Nephron (organoid): ENCODE results near the gene GORAB.

Experiments
- H3K27ac Mint-ChIP-seq, 3 experiments: 2 replicates each; pipeline ENCODE4 v1.8.0; 2020; ENCODE audit warnings: mixed read lengths in 3 of 3, mild to moderate bottlenecking in 2 of 3, moderate library complexity in 1 of 3
- H3K27me3 Mint-ChIP-seq: 2 replicates; pipeline ENCODE4 v1.8.0; 2021; ENCODE audit warnings: low read depth, mild to moderate bottlenecking, moderate library complexity, mixed read lengths
- H3K36me3 Mint-ChIP-seq: 2 replicates; pipeline ENCODE4 v1.8.0; 2020; ENCODE audit warnings: low read depth, mixed read lengths
- H3K4me1 Mint-ChIP-seq: 2 replicates; pipeline ENCODE4 v1.8.0; 2020; ENCODE audit warnings: mixed read lengths
- H3K4me3 Mint-ChIP-seq, 3 experiments: 2 replicates each; pipeline ENCODE4 v1.8.0; 2020; ENCODE audit warnings: mild to moderate bottlenecking in 3 of 3, mixed read lengths in 3 of 3, moderate library complexity in 2 of 3
- H3K9me3 Mint-ChIP-seq: 2 replicates; pipeline ENCODE4 v1.8.0; 2020; ENCODE audit warnings: mixed read lengths
- CTCF ChIP-seq, 3 experiments: fragments of 200-600 bp; sonication (generic); IDR thresholded peaks; one replicate each; pipeline ENCODE4 v1.5.0; 2021; ENCODE audit warnings: antibody characterized with exemption in 3 of 3; ENCODE audit not compliant: unreplicated experiment in 3 of 3

The GORAB gene

GRCh38 chr1:170580636-170581440 lies 48.9 kb downstream of the GORAB start:
- Mint-ChIP-seq H3K4me1 (peaks cover 3% of the 10 kb centered on the region), H3K9me3 (no peaks in the 10 kb centered on the region), H3K36me3 (no peaks in the 10 kb centered on the region), H3K4me3 (no peak overlapping the region), H3K27ac (no peak overlapping the region), H3K27me3 (no peaks in the 10 kb centered on the region)
- no peak for TF ChIP-seq CTCF (IDR thresholded peaks at IDR 0.05; ENCODE audit: unreplicated experiment in 3 of 3)

- no peak overlapping the region for H3K27ac Mint-ChIP-seq
- H3K4me3 Mint-ChIP-seq, result no peak overlapping the region
- no peaks in the 10 kb centered on the region for H3K27me3 Mint-ChIP-seq
- H3K4me1 Mint-ChIP-seq, result peaks cover 18% of the 10 kb centered on the region
- no peaks in the 10 kb centered on the region for H3K36me3 Mint-ChIP-seq
- H3K9me3 Mint-ChIP-seq, result no peaks in the 10 kb centered on the region
- no peak for TF ChIP-seq CTCF (IDR thresholded peaks at IDR 0.05; ENCODE audit: unreplicated experiment in 3 of 3)
Measured at GRCh38 chr1:170583186-170583585, 51.2 kb downstream of the GORAB start.

- H3K4me3 Mint-ChIP-seq, result peak overlapping the region in 2 of 3 experiments; percentile 31 to 38
- H3K36me3 Mint-ChIP-seq, result no peaks in the 10 kb centered on the region
- H3K9me3 Mint-ChIP-seq, result no peaks in the 10 kb centered on the region
- no peak for TF ChIP-seq CTCF (IDR thresholded peaks at IDR 0.05; ENCODE audit: unreplicated experiment in 3 of 3)
- peaks cover 31% of the 10 kb centered on the region for H3K4me1 Mint-ChIP-seq
- H3K27me3 Mint-ChIP-seq, result no peaks in the 10 kb centered on the region
- H3K27ac Mint-ChIP-seq, result peak overlapping the region; percentile 53 to 87 (median 77)
Measured at GRCh38 chr1:170586321-170587252, 54.6 kb downstream of the GORAB start.

- TF ChIP-seq CTCF (IDR thresholded peaks at IDR 0.05; ENCODE audit: unreplicated experiment in 3 of 3), result no peak
- Mint-ChIP-seq H3K9me3 (no peaks in the 10 kb centered on the region), H3K27me3 (no peaks in the 10 kb centered on the region), H3K4me1 (peaks cover 35% of the 10 kb centered on the region), H3K4me3 (peak overlapping the region in 2 of 3 experiments; percentile 31 to 38), H3K36me3 (no peaks in the 10 kb centered on the region), H3K27ac (peak overlapping the region; percentile 3 to 87 (median 77))
Measured at GRCh38 chr1:170587253-170587593, 55.3 kb downstream of the GORAB start.

DNA sequence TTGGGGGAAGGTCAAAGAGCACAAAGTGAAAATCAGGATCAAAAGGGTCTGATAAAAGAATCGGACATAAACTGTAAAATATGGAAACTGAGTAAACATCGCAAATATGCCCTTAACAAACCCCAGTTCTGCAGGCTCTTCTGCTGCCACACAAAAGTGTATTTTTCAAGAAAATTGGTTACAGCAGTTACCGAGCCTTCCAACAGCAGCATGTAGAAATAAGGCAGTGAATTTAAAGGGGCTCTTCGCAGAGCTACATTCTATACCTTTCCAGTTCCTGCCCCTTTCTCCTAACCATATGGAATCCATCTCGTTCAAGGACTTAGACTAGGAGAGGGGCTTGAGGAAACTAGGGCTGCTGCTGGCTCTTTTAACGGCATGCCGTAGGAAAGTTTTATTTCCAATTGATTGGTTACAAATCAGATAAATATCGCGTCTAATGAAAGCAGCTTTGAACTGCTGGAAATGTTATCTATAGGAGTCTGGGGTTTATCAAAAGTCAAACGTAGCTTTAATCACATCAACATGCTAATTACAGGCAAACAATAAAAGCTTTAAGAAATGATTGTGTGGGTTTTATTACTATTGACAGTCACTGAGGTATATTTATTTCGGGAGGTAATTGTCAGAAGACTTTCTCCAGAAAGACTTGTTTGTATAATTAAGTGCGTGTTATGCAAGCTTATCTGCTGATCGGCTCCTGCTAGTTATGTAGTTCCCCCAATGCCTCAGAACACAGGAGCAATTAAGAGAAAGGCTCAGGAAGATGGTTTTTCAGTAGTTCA lies 59.1 kb downstream of the GORAB start:
- Mint-ChIP-seq H3K27ac (peak overlapping the region in 2 of 3 experiments; percentile 46 to 62), H3K4me1 (peaks cover 48% of the 10 kb centered on the region), H3K36me3 (no peaks in the 10 kb centered on the region), H3K9me3 (peaks cover 6% of the 10 kb centered on the region), H3K4me3 (peak overlapping the region; percentile 32 to 67 (median 45)), H3K27me3 (no peaks in the 10 kb centered on the region)
- TF ChIP-seq CTCF (IDR thresholded peaks at IDR 0.05; ENCODE audit: unreplicated experiment in 3 of 3), result no peak
